WTC11 (cell line): ENCODE measurements around the gene CEMIP. TPM values are rescaled to one million over a fixed set of nuclear protein-coding genes. Genes with fewer than 3 reads are reported as not detected.

Experiments
- ATAC-seq: fragments of 200-7000 bp; cut with Tn5 transposase; 2 replicates; pipeline ENCODE4 v1.10.0; 2021; ENCODE audit warnings: mild to moderate bottlenecking, moderate library complexity
- CTCF ChIA-PET: fragments of 300-600 bp; sonication (Branson Sonifier 250); formaldehyde crosslinking; loops from one replicate; lab custom pipeline; 2021; ENCODE audit warnings: antibody characterized with exemption; lab: Charles Lee
- POLR2A ChIA-PET: fragments of 350-600 bp; sonication (Branson Sonifier 250); formaldehyde crosslinking; loops from one replicate; lab custom pipeline; 2021; ENCODE audit warnings: antibody characterized with exemption; lab: Charles Lee
- DNase-seq: peaks from one replicate; pipeline ENCODE4 v3.0.0; 2021; ENCODE audit warnings: low spot score
- H3K27ac Mint-ChIP-seq: 2 replicates; pipeline ENCODE4 v1.8.0; 2021; ENCODE audit warnings: mixed read lengths
- H3K27me3 Mint-ChIP-seq: 2 replicates; pipeline ENCODE4 v1.8.0; 2021; ENCODE audit warnings: low read depth, mild to moderate bottlenecking, moderate library complexity, mixed read lengths
- H3K36me3 Mint-ChIP-seq: 2 replicates; pipeline ENCODE4 v1.8.0; 2021; ENCODE audit warnings: mixed read lengths
- H3K4me1 Mint-ChIP-seq: 2 replicates; pipeline ENCODE4 v1.8.0; 2022; ENCODE audit warnings: mixed read lengths
- H3K4me3 Mint-ChIP-seq: 2 replicates; pipeline ENCODE4 v1.8.0; 2021; ENCODE audit warnings: mild to moderate bottlenecking, moderate library complexity, mixed read lengths
- H3K9me3 Mint-ChIP-seq: 2 replicates; pipeline ENCODE4 v1.8.0; 2021; ENCODE audit warnings: mixed read lengths
- ATF1 ChIP-seq: sonication (generic); formaldehyde crosslinking; IDR thresholded peaks from 2 replicates; pipeline ENCODE4 v1.8.1; 2023; ENCODE audit warnings: mild to moderate bottlenecking, moderate library complexity, missing genetic modification reagents
- CREB1 ChIP-seq: sonication (generic); formaldehyde crosslinking; IDR thresholded peaks from 2 replicates; pipeline ENCODE4 v1.8.0; 2023; ENCODE audit warnings: mild to moderate bottlenecking, missing genetic modification reagents
- CREM ChIP-seq: sonication (generic); formaldehyde crosslinking; IDR thresholded peaks from 2 replicates; pipeline ENCODE4 v1.8.1; 2022; ENCODE audit warnings: mild to moderate bottlenecking, missing genetic modification reagents, moderate library complexity
- EMX1 ChIP-seq: fragments of 250-450 bp; sonication (Bioruptor Pico); IDR thresholded peaks from 2 replicates; pipeline ENCODE4 v1.8.0; 2021; ENCODE audit warnings: mild to moderate bottlenecking
- ETV6 ChIP-seq: sonication (generic); formaldehyde crosslinking; IDR thresholded peaks from 2 replicates; pipeline ENCODE4 v1.8.1; 2022; ENCODE audit warnings: mild to moderate bottlenecking, missing genetic modification reagents
- FOXJ3 ChIP-seq: sonication (generic); formaldehyde crosslinking; IDR thresholded peaks from 2 replicates; pipeline ENCODE4 v1.9.0; 2021; ENCODE audit warnings: missing genetic modification reagents, mild to moderate bottlenecking, borderline replicate concordance
- GRHL2 ChIP-seq: fragments of 250-450 bp; sonication (Bioruptor Pico); IDR thresholded peaks from 2 replicates; pipeline ENCODE4 v1.8.0; 2022; ENCODE audit warnings: mild to moderate bottlenecking, moderate library complexity; ENCODE audit not compliant: insufficient replicate concordance, severe bottlenecking
- HMGA2 ChIP-seq: fragments of 250-450 bp; sonication (Bioruptor Pico); IDR thresholded peaks from 2 replicates; pipeline ENCODE4 v1.4.0; 2021; ENCODE audit warnings: mild to moderate bottlenecking, moderate library complexity
- KAT7 ChIP-seq: sonication (generic); formaldehyde crosslinking; IDR thresholded peaks from 2 replicates; pipeline ENCODE4 v1.8.1; 2023; ENCODE audit warnings: missing genetic modification reagents, mild to moderate bottlenecking, borderline replicate concordance
- NFE2L1 ChIP-seq: sonication (generic); formaldehyde crosslinking; IDR thresholded peaks from 2 replicates; pipeline ENCODE4 v1.8.1; 2023; ENCODE audit warnings: missing genetic modification reagents
- NFYB ChIP-seq: sonication (generic); formaldehyde crosslinking; conservative IDR thresholded peaks from 2 replicates; pipeline ENCODE4 v1.8.0; 2022; ENCODE audit warnings: low read depth, missing genetic modification reagents
- NR1H2 ChIP-seq: sonication (generic); formaldehyde crosslinking; IDR thresholded peaks from 2 replicates; pipeline ENCODE4 v1.9.0; 2021; ENCODE audit warnings: mild to moderate bottlenecking, moderate library complexity, missing genetic modification reagents
- OVOL2 ChIP-seq: fragments of 250-450 bp; sonication (Bioruptor Pico); IDR thresholded peaks from 2 replicates; pipeline ENCODE4 v1.9.0; 2021; ENCODE audit warnings: mild to moderate bottlenecking, borderline replicate concordance
- PRRX2 ChIP-seq: fragments of 250-450 bp; sonication (Bioruptor Pico); IDR thresholded peaks from 2 replicates; pipeline ENCODE4 v1.8.0; 2021; ENCODE audit warnings: mild to moderate bottlenecking
- RORB ChIP-seq: fragments of 250-450 bp; sonication (Bioruptor Pico); IDR thresholded peaks from 2 replicates; pipeline ENCODE4 v1.9.0; 2021; ENCODE audit warnings: mild to moderate bottlenecking
- SMAD3 ChIP-seq: sonication (generic); formaldehyde crosslinking; IDR thresholded peaks from 2 replicates; pipeline ENCODE4 v1.8.0; 2022; ENCODE audit warnings: missing genetic modification reagents, mild to moderate bottlenecking, borderline replicate concordance
- TEAD1 ChIP-seq: sonication (generic); formaldehyde crosslinking; IDR thresholded peaks from 2 replicates; pipeline ENCODE4 v1.8.0; 2022; ENCODE audit warnings: mild to moderate bottlenecking, missing genetic modification reagents
- TP53 ChIP-seq: sonication (generic); formaldehyde crosslinking; IDR thresholded peaks from 2 replicates; pipeline ENCODE4 v1.8.1; 2023; ENCODE audit warnings: mild to moderate bottlenecking, missing genetic modification reagents
- ZBTB21 ChIP-seq: sonication (generic); formaldehyde crosslinking; IDR thresholded peaks from 2 replicates; pipeline ENCODE4 v1.8.1; 2023; ENCODE audit warnings: mild to moderate bottlenecking, missing genetic modification reagents, borderline replicate concordance
- ZNF121 ChIP-seq: sonication (generic); formaldehyde crosslinking; IDR thresholded peaks from 2 replicates; pipeline ENCODE4 v1.8.0; 2023; ENCODE audit warnings: missing genetic modification reagents
- ZNF671 ChIP-seq: fragments of 250-450 bp; sonication (Bioruptor Pico); IDR thresholded peaks from 2 replicates; pipeline ENCODE4 v1.8.0; 2021; ENCODE audit warnings: mild to moderate bottlenecking
- total RNA-seq: library from RNA; stranded (reverse); gene quantifications from 3 replicates; pipeline ENCODE4 v1.2.3, GENCODE V29; 2021
- TF ChIP-seq, protein P1 (sequence below): fragments of 250-450 bp; sonication (Bioruptor Pico); IDR thresholded peaks from 2 replicates; pipeline ENCODE4 v1.8.0; 2021; ENCODE audit warnings: mild to moderate bottlenecking
- TF ChIP-seq, protein P2 (sequence below): sonication (generic); formaldehyde crosslinking; conservative IDR thresholded peaks from 2 replicates; pipeline ENCODE4 v1.8.1; 2022; ENCODE audit warnings: mild to moderate bottlenecking, missing genetic modification reagents
- TF ChIP-seq, protein P3 (sequence below): sonication (generic); formaldehyde crosslinking; IDR thresholded peaks from 2 replicates; pipeline ENCODE4 v1.8.1; 2022; ENCODE audit warnings: mild to moderate bottlenecking, moderate library complexity, missing genetic modification reagents
- TF ChIP-seq, protein P4 (sequence below): sonication (generic); formaldehyde crosslinking; conservative IDR thresholded peaks from 2 replicates; pipeline ENCODE4 v1.8.1; 2023; ENCODE audit warnings: mild to moderate bottlenecking, low read depth, missing genetic modification reagents, moderate library complexity
- TF ChIP-seq, protein P5 (sequence below): fragments of 250-450 bp; sonication (Bioruptor Pico); IDR thresholded peaks from 2 replicates; pipeline ENCODE4 v1.9.0; 2021; ENCODE audit warnings: mild to moderate bottlenecking, borderline replicate concordance

CEMIP gene
- total RNA-seq, 1 experiment from 2014 or later = 0.87 TPM

DNA sequence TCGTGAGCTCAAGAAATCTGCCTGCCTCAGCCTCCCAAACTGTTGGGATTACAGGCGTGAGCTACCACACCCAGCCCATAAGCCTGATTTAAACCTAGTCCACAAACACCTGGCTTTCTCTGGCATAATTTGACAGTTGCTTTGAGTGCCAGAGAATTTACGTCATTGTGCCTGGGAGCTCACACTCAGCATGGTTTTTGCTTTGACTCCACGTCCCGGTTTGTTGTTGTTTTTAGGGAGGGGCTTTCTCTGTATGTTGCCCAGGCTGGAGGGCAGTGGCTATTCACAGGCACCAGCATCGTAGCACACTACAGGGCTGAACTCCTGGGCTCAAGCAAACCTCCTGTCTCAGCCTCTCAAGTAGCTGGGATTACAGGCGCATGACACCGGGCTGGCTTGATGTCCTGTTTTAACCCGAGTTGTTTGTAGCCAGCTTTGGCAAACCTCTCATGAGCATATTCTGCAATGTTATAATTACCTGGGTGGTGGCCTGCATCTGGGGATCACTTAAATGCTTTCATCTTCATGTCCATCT is 32.7 kb downstream of the CEMIP start (continued):
- TF ChIP-seq, protein P1, sequence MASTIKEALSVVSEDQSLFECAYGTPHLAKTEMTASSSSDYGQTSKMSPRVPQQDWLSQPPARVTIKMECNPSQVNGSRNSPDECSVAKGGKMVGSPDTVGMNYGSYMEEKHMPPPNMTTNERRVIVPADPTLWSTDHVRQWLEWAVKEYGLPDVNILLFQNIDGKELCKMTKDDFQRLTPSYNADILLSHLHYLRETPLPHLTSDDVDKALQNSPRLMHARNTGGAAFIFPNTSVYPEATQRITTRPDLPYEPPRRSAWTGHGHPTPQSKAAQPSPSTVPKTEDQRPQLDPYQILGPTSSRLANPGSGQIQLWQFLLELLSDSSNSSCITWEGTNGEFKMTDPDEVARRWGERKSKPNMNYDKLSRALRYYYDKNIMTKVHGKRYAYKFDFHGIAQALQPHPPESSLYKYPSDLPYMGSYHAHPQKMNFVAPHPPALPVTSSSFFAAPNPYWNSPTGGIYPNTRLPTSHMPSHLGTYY = no peak
- no peak for TF ChIP-seq ZNF121 (CRISPR knock-in tag)
- TF ChIP-seq, protein P2, sequence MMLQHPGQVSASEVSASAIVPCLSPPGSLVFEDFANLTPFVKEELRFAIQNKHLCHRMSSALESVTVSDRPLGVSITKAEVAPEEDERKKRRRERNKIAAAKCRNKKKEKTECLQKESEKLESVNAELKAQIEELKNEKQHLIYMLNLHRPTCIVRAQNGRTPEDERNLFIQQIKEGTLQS = no peak
- no peak for TF ChIP-seq ZNF671 (CRISPR knock-in tag)
- no peak for TF ChIP-seq FOXJ3 (CRISPR knock-in tag)
- TF ChIP-seq OVOL2 (CRISPR knock-in tag) = no peak
- no peak for TF ChIP-seq ETV6 (CRISPR knock-in tag)
- no peak for TF ChIP-seq TEAD1 (CRISPR knock-in tag)
- no peak for TF ChIP-seq ATF1
- no peak for TF ChIP-seq SMAD3 (CRISPR knock-in tag)

DNA sequence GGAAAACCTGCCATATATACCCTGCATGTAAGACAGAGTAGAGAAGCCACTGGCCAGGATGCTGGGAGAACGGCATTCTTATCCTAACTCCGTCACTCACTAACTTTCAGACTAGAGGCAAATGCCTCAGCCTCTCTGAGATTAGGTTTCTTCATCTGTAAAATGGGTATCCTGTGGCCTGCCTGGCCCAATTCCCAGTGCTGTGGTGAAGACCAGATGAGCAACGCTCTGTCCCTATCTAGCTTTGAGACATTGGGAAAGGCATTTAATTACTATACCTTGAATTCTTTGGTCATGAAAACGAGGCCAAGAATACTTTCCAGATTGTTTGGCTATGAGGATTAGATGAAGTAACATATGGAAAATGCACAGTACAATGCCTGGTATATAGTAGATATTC is 35.9 kb downstream of the CEMIP start:
- H3K36me3 Mint-ChIP-seq = no peaks in the 10 kb centered on the region
- ChIA-PET POLR2A (no interaction called here), CTCF (no interaction called here)
- ATAC-seq (no peak), DNase-seq (no peak)
- no peak overlapping the region for H3K27ac Mint-ChIP-seq
- no peaks in the 10 kb centered on the region; the same call in 1 of the 2 replicates for H3K27me3 Mint-ChIP-seq
- peaks cover 10% of the 10 kb centered on the region for H3K4me1 Mint-ChIP-seq
- TF ChIP-seq ZBTB21 (CRISPR knock-in tag) (no peak), CREM (CRISPR knock-in tag) (no peak), KAT7 (CRISPR knock-in tag) (no peak), RORB (no peak), PRRX2 (CRISPR knock-in tag) (no peak), NR1H2 (CRISPR knock-in tag) (no peak), GRHL2 (no peak), ZNF121 (CRISPR knock-in tag) (no peak), OVOL2 (CRISPR knock-in tag) (no peak), ETV6 (CRISPR knock-in tag) (no peak), EMX1 (CRISPR knock-in tag) (no peak)
- TF ChIP-seq, protein P3, sequence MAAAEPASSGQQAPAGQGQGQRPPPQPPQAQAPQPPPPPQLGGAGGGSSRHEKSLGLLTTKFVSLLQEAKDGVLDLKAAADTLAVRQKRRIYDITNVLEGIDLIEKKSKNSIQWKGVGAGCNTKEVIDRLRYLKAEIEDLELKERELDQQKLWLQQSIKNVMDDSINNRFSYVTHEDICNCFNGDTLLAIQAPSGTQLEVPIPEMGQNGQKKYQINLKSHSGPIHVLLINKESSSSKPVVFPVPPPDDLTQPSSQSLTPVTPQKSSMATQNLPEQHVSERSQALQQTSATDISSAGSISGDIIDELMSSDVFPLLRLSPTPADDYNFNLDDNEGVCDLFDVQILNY (CRISPR knock-in tag) = no peak
- H3K9me3 Mint-ChIP-seq = peaks cover 8% of the 10 kb centered on the region
- no peak overlapping the region for H3K4me3 Mint-ChIP-seq

DNA sequence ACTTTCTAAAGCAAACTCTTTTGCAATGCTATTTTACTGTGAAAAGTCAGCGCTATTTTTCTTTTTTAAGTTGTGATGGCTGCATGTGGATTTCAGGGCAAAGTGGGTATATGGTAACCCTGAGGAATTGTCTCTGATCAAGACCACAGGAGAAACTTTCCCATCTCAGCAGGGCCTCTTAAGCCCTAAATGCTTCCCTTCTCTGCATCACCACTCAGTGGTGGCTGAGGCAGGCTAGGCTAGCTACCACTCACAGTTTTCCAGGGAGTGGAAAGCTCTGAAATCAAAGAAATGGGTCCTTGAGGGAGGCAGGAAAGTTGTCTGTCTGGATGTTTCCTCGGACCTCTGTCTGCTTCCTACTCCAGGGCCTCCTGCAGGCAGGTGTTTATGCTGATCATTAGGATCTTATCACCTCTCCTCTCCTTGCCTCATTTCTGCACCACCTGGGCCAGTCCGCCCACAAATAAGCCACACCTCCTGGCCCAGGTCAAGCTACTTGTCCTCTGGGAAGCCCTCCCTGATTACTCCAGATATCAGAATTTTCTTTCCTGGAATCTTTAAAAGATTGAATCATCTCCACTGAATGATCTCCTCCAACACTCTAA is 37.0 kb downstream of the CEMIP start:
- Mint-ChIP-seq H3K4me3 (no peak overlapping the region), H3K4me1 (peaks cover 12% of the 10 kb centered on the region), H3K27ac (no peak overlapping the region; the same call in 1 of the 2 replicates), H3K9me3 (peaks cover 10% of the 10 kb centered on the region), H3K36me3 (no peaks in the 10 kb centered on the region), H3K27me3 (no peaks in the 10 kb centered on the region; the same call in 1 of the 2 replicates)
- ATAC-seq (peak; percentile 86), DNase-seq (no peak)
- CTCF ChIA-PET = interaction anchor here (1.0 to 1.4 kb wide), 2 partner anchors 37 to 40 kb away, joined by 4 to 5 read pairs; partner anchors contain the start of gene CEMIP
- POLR2A ChIA-PET = no interaction called here
- TF ChIP-seq TP53 (CRISPR knock-in tag) (no peak), EMX1 (CRISPR knock-in tag) (no peak), CREB1 (CRISPR knock-in tag) (no peak), HMGA2 (CRISPR knock-in tag) (no peak), NFE2L1 (CRISPR knock-in tag) (no peak), ZBTB21 (CRISPR knock-in tag) (no peak), FOXJ3 (CRISPR knock-in tag) (no peak), OVOL2 (CRISPR knock-in tag) (no peak), NFYB (CRISPR knock-in tag) (no peak)
- TF ChIP-seq, protein P4, sequence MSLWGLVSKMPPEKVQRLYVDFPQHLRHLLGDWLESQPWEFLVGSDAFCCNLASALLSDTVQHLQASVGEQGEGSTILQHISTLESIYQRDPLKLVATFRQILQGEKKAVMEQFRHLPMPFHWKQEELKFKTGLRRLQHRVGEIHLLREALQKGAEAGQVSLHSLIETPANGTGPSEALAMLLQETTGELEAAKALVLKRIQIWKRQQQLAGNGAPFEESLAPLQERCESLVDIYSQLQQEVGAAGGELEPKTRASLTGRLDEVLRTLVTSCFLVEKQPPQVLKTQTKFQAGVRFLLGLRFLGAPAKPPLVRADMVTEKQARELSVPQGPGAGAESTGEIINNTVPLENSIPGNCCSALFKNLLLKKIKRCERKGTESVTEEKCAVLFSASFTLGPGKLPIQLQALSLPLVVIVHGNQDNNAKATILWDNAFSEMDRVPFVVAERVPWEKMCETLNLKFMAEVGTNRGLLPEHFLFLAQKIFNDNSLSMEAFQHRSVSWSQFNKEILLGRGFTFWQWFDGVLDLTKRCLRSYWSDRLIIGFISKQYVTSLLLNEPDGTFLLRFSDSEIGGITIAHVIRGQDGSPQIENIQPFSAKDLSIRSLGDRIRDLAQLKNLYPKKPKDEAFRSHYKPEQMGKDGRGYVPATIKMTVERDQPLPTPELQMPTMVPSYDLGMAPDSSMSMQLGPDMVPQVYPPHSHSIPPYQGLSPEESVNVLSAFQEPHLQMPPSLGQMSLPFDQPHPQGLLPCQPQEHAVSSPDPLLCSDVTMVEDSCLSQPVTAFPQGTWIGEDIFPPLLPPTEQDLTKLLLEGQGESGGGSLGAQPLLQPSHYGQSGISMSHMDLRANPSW (CRISPR knock-in tag) = no peak
- TF ChIP-seq, protein P5, sequence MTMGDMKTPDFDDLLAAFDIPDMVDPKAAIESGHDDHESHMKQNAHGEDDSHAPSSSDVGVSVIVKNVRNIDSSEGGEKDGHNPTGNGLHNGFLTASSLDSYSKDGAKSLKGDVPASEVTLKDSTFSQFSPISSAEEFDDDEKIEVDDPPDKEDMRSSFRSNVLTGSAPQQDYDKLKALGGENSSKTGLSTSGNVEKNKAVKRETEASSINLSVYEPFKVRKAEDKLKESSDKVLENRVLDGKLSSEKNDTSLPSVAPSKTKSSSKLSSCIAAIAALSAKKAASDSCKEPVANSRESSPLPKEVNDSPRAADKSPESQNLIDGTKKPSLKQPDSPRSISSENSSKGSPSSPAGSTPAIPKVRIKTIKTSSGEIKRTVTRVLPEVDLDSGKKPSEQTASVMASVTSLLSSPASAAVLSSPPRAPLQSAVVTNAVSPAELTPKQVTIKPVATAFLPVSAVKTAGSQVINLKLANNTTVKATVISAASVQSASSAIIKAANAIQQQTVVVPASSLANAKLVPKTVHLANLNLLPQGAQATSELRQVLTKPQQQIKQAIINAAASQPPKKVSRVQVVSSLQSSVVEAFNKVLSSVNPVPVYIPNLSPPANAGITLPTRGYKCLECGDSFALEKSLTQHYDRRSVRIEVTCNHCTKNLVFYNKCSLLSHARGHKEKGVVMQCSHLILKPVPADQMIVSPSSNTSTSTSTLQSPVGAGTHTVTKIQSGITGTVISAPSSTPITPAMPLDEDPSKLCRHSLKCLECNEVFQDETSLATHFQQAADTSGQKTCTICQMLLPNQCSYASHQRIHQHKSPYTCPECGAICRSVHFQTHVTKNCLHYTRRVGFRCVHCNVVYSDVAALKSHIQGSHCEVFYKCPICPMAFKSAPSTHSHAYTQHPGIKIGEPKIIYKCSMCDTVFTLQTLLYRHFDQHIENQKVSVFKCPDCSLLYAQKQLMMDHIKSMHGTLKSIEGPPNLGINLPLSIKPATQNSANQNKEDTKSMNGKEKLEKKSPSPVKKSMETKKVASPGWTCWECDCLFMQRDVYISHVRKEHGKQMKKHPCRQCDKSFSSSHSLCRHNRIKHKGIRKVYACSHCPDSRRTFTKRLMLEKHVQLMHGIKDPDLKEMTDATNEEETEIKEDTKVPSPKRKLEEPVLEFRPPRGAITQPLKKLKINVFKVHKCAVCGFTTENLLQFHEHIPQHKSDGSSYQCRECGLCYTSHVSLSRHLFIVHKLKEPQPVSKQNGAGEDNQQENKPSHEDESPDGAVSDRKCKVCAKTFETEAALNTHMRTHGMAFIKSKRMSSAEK (CRISPR knock-in tag) = no peak
